Epithelial cell of prostate (primary cell): ENCODE measurements around the gene MLNR.

Experiments used
- DNase-seq: peaks from one replicate; pipeline ENCODE4 v3.0.0-alpha.2; 2011; ENCODE audit warnings: low read depth, low spot score
- H3K27ac ChIP-seq: fragments of 450-650 bp; 2 replicates; pipeline ENCODE4 v1.5.1; 2017; ENCODE audit warnings: mild to moderate bottlenecking

The MLNR gene

GRCh38 chr13:49225223-49226042 lies 5.3 kb downstream of the MLNR start:
- no peak overlapping the region for H3K27ac ChIP-seq
- no peak for DNase-seq

DNA sequence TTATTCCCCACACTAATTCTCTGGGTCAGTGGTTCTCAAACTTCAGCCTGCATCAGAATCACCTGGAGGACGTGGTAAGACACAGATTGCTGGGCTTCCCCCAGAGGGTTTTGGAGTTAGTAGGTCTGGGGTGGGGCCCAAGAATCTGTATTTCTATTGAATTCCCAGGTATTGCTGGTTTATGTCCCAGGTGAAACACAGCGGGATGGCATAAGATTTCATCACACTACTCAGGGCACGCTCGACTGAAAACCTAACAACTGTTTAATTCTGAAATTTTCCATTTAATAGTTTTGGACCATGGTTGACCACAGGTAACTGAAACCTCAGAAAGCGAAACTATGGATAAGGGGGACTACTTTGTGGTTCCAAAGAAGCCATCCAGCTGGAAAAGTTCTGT lies 6.5 kb downstream of the MLNR start:
- H3K27ac ChIP-seq: no peak overlapping the region
- DNase-seq: no peak

GRCh38 chr13:49234741-49235140 lies 14.6 kb downstream of the MLNR start:
- no peak for DNase-seq
- no peak overlapping the region for H3K27ac ChIP-seq

GRCh38 chr13:49235856-49236431 lies 15.8 kb downstream of the MLNR start:
- no peak for DNase-seq
- H3K27ac ChIP-seq: no peak overlapping the region

GRCh38 chr13:49238621-49239020 lies 18.5 kb downstream of the MLNR start:
- no peak overlapping the region for H3K27ac ChIP-seq
- DNase-seq: no peak

GRCh38 chr13:49240017-49240416 lies 19.9 kb downstream of the MLNR start:
- H3K27ac ChIP-seq: no peak overlapping the region
- DNase-seq: no peak

GRCh38 chr13:49241296-49241695 lies 21.2 kb downstream of the MLNR start:
- DNase-seq: no peak

DNA sequence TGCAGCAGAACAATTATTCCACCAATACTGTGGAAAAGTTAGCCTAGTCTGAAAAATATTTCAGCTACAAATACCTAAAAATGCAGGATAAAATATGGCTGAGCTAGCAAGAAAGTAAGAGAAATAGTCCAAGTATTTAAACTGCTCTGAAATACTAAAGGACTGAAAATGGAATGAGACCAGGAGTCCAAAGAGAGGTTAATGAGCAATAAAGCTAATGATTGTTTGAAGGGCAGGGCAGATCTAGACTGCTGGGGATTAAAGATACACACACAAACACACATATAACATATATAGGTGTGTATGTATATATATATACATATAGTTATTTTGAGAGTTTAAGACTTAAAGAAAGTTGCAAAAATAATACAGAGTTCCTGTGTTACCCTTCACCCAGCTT lies 25.0 kb downstream of the MLNR start:
- no peak overlapping the region for H3K27ac ChIP-seq
- DNase-seq: no peak

More at GRCh38 chr13:49241296-49241695, 21.2 kb downstream of the MLNR start:
- H3K27ac ChIP-seq: no peak overlapping the region

DNA sequence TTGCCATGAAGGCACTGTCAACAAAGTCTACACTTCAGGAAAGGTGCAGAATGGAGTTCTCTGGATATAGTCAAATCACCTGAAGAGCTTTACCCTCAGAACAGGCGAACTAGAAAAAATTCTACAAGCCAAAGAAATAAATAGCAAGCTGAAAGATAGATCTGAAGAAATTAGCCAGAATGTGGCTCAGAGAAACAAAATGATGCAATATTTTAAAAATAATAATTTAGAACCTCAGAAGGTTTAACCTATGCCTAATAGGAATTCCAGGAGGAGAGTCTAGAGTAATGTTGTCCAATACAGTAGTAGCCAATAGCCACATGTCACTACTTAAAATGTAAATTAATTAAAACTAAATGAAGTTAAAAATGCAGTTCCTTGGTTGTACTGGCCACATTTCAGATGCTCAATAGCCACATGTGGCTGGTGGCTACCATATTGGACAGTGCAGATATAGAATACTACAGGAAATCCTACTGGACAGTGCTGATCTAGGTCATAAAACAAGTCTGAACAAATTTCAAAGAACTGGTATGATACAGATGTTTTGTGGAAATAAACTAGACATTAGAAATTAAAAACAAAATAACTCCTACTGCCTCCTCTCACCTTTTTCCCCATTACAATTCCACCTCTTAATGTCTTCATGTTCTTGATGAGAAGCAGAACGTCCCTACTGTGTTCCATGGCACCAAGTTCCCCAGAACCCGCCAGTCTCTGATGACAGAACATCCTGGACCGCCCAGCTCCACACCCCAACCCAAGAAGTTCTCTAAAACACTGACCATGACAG lies 26.9 kb downstream of the MLNR start:
- H3K27ac ChIP-seq: peak overlapping the region; percentile 49
- no peak for DNase-seq

DNA sequence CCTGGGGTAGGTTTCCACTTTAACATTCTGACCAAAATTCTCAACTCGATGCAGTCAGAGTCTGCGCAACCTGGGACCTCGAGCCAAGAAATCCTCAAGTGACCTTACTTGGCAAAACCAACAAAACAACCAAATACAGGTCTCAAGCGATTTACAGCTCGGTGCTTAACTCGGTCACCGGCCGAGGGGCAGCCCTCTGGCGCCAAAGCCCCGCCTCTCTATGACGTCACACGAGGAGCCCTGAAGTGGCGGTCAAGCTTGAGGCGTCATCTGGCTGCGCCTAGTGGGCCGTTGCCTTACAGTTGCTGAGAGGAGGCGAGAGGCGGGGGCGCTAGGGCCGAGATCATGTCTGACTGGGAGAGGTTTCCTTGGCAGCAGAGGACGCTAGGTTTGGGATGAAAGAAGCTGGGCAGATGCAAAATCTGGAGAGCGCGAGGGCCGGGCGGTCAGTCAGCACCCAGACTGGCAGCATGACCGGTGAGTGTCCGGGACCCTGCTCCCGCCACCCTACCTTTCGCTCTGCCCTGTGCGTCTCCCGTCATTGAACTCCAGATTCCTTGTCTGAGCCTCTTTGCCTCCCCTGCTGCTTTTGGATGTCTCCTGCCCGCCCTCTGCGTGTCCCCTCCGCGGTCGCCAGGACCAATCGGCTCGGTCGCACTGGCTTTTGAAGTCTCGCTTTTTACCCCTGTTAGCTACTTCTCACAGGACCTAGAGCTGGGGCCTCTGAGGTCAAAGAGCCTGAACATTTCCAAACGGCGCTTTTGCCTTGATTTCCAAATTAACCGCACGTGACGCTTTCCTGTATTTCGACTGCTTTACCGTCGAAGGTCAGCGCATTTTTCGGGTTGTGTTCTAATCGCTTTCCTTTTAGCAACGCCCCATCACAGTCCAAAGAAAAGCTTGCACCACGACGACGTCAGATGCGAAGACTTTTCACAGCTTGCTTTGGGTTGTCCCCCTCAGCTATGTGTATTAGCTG lies 27.8 kb downstream of the MLNR start, which contains the start of gene CDADC1:
TSS of gene CDADC1 (plus strand) at position 283 of the 979 bp plus-strand sequence. CDS start at position 396, 113 bp downstream.
- DNase-seq: peak; percentile 52
- peak within 1 kb of the TSS; percentile 49 for H3K27ac ChIP-seq

GRCh38 chr13:49248622-49249002 lies 28.5 kb downstream of the MLNR start:
- DNase-seq: no peak
- peak overlapping the region; percentile 49 for H3K27ac ChIP-seq

- no peak overlapping the region for H3K27ac ChIP-seq
Observed at GRCh38 chr13:49251326-49251725, 31.2 kb downstream of the MLNR start.

GRCh38 chr13:49253310-49253709 lies 33.2 kb downstream of the MLNR start:
- DNase-seq: no peak
- H3K27ac ChIP-seq: no peak overlapping the region

More at GRCh38 chr13:49251326-49251725, 31.2 kb downstream of the MLNR start:
- no peak for DNase-seq

- no peak for DNase-seq
- H3K27ac ChIP-seq: no peak overlapping the region
Observed at GRCh38 chr13:49254007-49254406, 33.9 kb downstream of the MLNR start.

DNA sequence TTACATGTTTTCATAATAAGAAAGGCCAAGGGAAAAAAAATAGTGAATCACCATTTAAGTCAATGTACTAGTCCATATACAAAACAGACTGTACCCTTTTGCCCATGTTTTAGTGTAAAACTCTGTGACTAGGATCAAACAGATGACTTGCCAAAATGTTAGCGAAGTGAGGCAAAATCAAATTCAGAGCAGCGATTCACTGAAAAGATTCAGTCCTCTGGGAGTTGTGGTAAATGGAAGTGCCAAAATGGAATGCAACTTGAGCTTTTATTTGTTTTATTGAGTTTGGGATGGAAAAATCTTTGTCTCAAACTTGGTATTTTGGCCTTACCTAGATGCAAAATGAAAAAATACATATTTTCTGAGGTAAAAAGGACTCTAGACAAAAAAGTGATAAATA lies 36.7 kb downstream of the MLNR start:
- no peak for DNase-seq
- no peak overlapping the region for H3K27ac ChIP-seq

- no peak for DNase-seq
Observed at GRCh38 chr13:49258089-49258796, 38.1 kb downstream of the MLNR start.

GRCh38 chr13:49259586-49259985 lies 39.4 kb downstream of the MLNR start:
- DNase-seq: no peak
- no peak overlapping the region for H3K27ac ChIP-seq

More at GRCh38 chr13:49258089-49258796, 38.1 kb downstream of the MLNR start:
- no peak overlapping the region for H3K27ac ChIP-seq

DNA sequence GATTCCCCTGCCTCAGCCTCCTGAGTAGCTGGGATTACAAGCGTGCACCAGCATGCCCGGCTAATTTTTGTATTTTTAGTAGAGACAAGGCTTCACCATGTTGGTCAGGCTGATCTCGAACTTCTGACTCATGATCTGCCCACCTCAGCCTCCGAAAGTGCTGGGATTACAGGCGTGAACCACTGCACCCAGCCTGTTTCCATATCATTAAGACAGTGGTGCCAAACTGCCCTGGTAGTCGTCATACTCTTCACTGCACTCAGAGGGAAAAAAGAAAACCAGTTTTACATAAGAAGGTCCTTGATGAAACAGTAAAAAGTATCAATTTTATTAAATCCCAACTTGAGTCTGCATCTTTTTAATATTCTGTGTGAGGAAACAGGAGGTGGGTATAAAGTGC lies 42.5 kb downstream of the MLNR start:
- DNase-seq: no peak
- H3K27ac ChIP-seq: no peak overlapping the region

- H3K27ac ChIP-seq: no peak overlapping the region
- no peak for DNase-seq
Observed at GRCh38 chr13:49265822-49266221, 45.7 kb downstream of the MLNR start.
